Parathyroid adenoma (tissue), 2 donors: Measurements from ENCODE around the gene ERICH3.

ENCODE experiments used
- H2AFZ ChIP-seq: fragments of 300-600 bp; sonication (generic); one replicate; pipeline ENCODE4 v1.7.0; 2017; ENCODE audit warnings: antibody characterized with exemption, mild to moderate bottlenecking
- H3K27ac ChIP-seq: fragments of 300-600 bp; sonication (generic); one replicate; pipeline ENCODE4 v1.7.0; 2017
- H3K27me3 ChIP-seq: fragments of 300-600 bp; sonication (generic); one replicate; pipeline ENCODE4 v1.7.0; 2017; ENCODE audit warnings: low read length; ENCODE audit not compliant: control insufficient read depth, insufficient read depth
- H3K36me3 ChIP-seq: fragments of 300-600 bp; sonication (generic); one replicate; pipeline ENCODE4 v1.7.0; 2017; ENCODE audit warnings: low read length; ENCODE audit not compliant: control insufficient read depth, insufficient read depth
- H3K4me1 ChIP-seq: fragments of 300-600 bp; sonication (generic); one replicate; pipeline ENCODE4 v1.7.0; 2017; ENCODE audit warnings: control low read depth
- H3K4me2 ChIP-seq: fragments of 300-600 bp; sonication (generic); one replicate; pipeline ENCODE4 v1.7.0; 2017; ENCODE audit warnings: low read length
- H3K4me3 ChIP-seq: fragments of 300-600 bp; sonication (generic); one replicate; pipeline ENCODE4 v1.7.0; 2017; ENCODE audit warnings: low read depth, low read length
- H3K79me2 ChIP-seq: fragments of 300-600 bp; sonication (generic); one replicate; pipeline ENCODE4 v1.7.0; 2017; ENCODE audit warnings: control low read depth
- H3K9ac ChIP-seq: fragments of 300-600 bp; sonication (generic); one replicate; pipeline ENCODE4 v1.7.0; 2017; ENCODE audit warnings: mild to moderate bottlenecking
- H3K9me3 ChIP-seq: fragments of 300-600 bp; sonication (generic); one replicate; pipeline ENCODE4 v1.7.0; 2017; ENCODE audit warnings: low read length; ENCODE audit not compliant: control insufficient read depth
- TF ChIP-seq, protein P1 (sequence below): fragments of 300-600 bp; sonication (generic); IDR thresholded peaks from one replicate; pipeline ENCODE4 v1.7.0; 2017; ENCODE audit warnings: antibody characterized with exemption, mild to moderate bottlenecking
- donor health status: primary hyperparathyroidism.

ERICH3 gene

DNA sequence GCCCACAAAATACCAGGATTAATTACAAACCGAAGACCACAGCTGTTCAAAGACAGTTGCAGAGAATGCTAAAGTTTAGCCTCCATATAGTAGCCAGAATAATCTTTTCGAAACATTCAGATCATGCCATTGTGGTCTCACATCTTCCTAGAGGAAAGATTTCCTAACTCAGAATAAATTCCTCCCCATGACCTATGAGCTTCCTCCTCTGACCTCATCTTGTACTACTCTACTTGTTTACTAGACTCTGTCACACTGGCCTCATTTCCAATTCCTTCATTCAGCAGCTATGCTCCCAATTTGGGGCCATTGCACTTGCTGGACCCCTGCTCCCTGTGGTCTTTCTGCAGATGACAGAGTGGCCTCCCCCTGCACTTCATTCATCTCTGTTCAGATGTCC is 89.4 kb downstream of the ERICH3 start:
- H3K4me3 ChIP-seq: no peak overlapping the region
- H3K9ac ChIP-seq: no peak overlapping the region
- H3K4me2 ChIP-seq: no peak overlapping the region
- no peaks in the 10 kb centered on the region for H3K9me3 ChIP-seq
- no peak overlapping the region for H3K27ac ChIP-seq
- no peaks in the 10 kb centered on the region for H3K4me1 ChIP-seq
- H3K36me3 ChIP-seq: no peaks in the 10 kb centered on the region
- TF ChIP-seq, protein P1, sequence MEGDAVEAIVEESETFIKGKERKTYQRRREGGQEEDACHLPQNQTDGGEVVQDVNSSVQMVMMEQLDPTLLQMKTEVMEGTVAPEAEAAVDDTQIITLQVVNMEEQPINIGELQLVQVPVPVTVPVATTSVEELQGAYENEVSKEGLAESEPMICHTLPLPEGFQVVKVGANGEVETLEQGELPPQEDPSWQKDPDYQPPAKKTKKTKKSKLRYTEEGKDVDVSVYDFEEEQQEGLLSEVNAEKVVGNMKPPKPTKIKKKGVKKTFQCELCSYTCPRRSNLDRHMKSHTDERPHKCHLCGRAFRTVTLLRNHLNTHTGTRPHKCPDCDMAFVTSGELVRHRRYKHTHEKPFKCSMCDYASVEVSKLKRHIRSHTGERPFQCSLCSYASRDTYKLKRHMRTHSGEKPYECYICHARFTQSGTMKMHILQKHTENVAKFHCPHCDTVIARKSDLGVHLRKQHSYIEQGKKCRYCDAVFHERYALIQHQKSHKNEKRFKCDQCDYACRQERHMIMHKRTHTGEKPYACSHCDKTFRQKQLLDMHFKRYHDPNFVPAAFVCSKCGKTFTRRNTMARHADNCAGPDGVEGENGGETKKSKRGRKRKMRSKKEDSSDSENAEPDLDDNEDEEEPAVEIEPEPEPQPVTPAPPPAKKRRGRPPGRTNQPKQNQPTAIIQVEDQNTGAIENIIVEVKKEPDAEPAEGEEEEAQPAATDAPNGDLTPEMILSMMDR: no peak
- H2AFZ ChIP-seq: no peak overlapping the region
- H3K27me3 ChIP-seq: no peaks in the 10 kb centered on the region
- no peaks in the 10 kb centered on the region for H3K79me2 ChIP-seq

DNA sequence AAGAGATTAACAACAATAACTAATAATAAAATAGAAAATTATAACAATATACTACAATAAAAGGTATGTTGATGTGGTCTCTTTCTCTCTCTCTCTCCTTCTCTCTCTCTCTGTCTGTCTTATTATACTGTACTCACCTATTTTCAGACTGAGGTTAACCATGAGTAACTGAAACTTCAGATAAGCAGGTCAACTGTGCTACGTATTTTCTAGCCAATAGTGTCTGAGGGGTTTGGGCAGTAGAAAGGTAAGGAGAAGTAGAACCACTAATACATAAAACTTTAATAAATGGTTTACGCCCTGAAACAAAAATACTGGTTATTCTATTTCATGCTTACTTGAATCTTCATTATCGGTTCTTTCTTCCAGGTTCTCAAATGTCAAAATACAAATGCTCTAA is 90.2 kb downstream of the ERICH3 start:
- Histone ChIP-seq H3K4me1 (no peaks in the 10 kb centered on the region), H3K79me2 (no peaks in the 10 kb centered on the region), H3K4me2 (no peak overlapping the region), H3K4me3 (no peak overlapping the region), H3K27me3 (no peaks in the 10 kb centered on the region), H3K9ac (no peak overlapping the region), H3K27ac (no peak overlapping the region), H3K9me3 (no peaks in the 10 kb centered on the region), H3K36me3 (no peaks in the 10 kb centered on the region), H2AFZ (no peak overlapping the region)
- TF ChIP-seq, protein P1: no peak

DNA sequence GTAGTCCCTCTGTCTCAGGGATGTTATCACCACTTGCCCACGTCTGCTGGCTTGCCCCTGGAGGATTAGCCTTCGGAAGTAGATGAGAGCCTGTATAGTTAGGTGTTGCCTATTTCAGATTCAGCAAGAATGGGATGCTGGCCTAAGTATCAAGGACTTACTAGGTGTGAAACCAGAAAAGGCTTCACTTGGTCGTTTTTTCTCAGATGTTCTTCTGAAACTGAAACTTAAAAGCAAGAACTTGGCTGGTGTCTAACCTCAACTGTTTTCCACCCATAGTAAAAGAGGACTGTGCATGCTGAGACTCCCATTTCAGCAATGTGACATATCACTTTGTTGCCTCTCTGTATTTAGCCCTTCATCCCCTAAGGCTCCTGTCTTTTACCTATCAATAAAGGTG is 94.2 kb downstream of the ERICH3 start:
- no peak overlapping the region for H3K4me2 ChIP-seq
- H3K9ac ChIP-seq: no peak overlapping the region
- no peaks in the 10 kb centered on the region for H3K27me3 ChIP-seq
- no peaks in the 10 kb centered on the region for H3K36me3 ChIP-seq
- H3K9me3 ChIP-seq: no peaks in the 10 kb centered on the region
- no peaks in the 10 kb centered on the region for H3K79me2 ChIP-seq
- no peak overlapping the region for H3K27ac ChIP-seq
- no peak overlapping the region for H2AFZ ChIP-seq
- TF ChIP-seq, protein P1: no peak
- H3K4me3 ChIP-seq: no peak overlapping the region
- no peaks in the 10 kb centered on the region for H3K4me1 ChIP-seq

DNA sequence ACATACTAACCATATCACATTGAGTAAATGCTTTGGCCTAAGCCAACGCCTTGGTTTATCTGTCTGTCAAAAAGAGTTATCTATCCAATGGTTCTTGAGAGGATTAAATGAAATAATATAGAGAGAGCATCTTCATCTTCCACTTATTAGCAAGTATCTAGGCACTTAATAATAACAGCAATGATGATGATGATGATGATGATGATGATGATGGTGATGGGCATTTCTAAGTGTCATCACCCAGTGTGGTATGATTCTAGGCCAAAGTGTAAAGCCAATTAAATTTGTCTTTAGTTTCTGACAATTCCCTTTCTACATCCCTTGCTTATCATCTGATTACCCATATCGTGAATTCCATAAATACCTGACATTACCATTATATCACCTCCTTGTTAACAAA is 95.5 kb downstream of the ERICH3 start:
- H3K27me3 ChIP-seq: no peaks in the 10 kb centered on the region
- H3K4me3 ChIP-seq: no peak overlapping the region
- no peaks in the 10 kb centered on the region for H3K36me3 ChIP-seq
- H3K9me3 ChIP-seq: no peaks in the 10 kb centered on the region
- no peaks in the 10 kb centered on the region for H3K79me2 ChIP-seq
- no peak overlapping the region for H2AFZ ChIP-seq
- H3K4me2 ChIP-seq: no peak overlapping the region
- H3K9ac ChIP-seq: no peak overlapping the region
- TF ChIP-seq, protein P1: no peak
- no peaks in the 10 kb centered on the region for H3K4me1 ChIP-seq
- no peak overlapping the region for H3K27ac ChIP-seq

DNA sequence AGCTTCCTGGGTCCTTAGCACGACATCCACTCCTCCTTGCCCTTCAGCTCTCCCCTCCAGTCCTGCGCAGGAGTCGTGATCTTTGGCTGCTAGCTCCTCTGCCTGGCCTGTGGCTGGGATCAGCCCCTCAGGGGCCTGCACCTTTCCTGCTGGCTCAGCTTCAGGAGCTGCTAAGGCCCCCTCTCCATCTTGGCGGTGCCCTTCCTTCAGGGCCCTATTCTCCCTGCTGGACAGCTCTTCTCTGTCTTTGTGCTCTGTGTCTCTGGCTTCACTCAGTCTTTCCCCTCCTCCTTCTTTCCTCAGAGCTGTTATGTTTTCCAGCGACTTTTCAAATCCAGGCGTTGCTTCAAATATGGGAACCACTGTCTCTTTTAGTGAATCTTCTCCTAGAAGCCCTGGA is 101.7 kb downstream of the ERICH3 start:
- Histone ChIP-seq H3K4me3 (no peak overlapping the region), H3K79me2 (no peaks in the 10 kb centered on the region), H3K27ac (no peak overlapping the region), H3K4me2 (no peak overlapping the region), H3K9ac (no peak overlapping the region), H3K36me3 (no peaks in the 10 kb centered on the region), H3K4me1 (no peaks in the 10 kb centered on the region), H3K27me3 (no peaks in the 10 kb centered on the region), H3K9me3 (no peaks in the 10 kb centered on the region), H2AFZ (no peak overlapping the region)
- TF ChIP-seq, protein P1: no peak
